ENCODE results near the gene RBFA. TPM values are rescaled to one million over a fixed set of nuclear protein-coding genes. Genes with fewer than 3 reads are reported as not detected.

The RBFA gene
- total RNA-seq, 2 experiments from 2014 or later = 41.7 to 45.5 TPM

DNA sequence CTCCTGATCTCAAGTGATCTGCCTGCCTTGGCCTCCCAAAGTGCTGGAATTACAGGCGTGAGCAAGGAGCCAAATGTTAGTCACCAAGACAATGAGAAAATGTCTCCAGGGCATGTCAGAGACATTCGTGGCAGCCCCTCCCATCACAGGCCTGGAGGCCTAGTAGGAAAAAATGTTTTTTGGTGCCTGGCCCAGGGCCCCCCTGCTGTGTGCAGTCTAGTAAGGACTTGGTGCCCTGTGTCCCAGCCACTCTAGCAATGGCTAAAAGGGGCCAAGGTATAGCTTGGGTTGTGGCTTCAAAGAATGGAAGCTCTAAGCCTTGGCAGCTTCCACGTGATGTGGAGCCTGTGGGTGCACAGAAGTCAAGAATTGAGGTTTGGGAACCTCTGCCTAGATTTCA lies 33.4 kb upstream of the RBFA start:
- CTCF ChIA-PET = no interaction called here
- intact Hi-C loops (cut with micrococcal nuclease) = no loop called here
- H3K9me3 Mint-ChIP-seq = peaks cover 10% of the 10 kb centered on the region
- peaks cover 3% of the 10 kb centered on the region for H3K4me1 Mint-ChIP-seq (ENCODE audit: low read depth)
- POLR2A ChIA-PET = no interaction called here
- no peak overlapping the region for H3K27ac Mint-ChIP-seq
- H3K27me3 Mint-ChIP-seq = no peaks in the 10 kb centered on the region
- TF ChIP-seq, protein P1, sequence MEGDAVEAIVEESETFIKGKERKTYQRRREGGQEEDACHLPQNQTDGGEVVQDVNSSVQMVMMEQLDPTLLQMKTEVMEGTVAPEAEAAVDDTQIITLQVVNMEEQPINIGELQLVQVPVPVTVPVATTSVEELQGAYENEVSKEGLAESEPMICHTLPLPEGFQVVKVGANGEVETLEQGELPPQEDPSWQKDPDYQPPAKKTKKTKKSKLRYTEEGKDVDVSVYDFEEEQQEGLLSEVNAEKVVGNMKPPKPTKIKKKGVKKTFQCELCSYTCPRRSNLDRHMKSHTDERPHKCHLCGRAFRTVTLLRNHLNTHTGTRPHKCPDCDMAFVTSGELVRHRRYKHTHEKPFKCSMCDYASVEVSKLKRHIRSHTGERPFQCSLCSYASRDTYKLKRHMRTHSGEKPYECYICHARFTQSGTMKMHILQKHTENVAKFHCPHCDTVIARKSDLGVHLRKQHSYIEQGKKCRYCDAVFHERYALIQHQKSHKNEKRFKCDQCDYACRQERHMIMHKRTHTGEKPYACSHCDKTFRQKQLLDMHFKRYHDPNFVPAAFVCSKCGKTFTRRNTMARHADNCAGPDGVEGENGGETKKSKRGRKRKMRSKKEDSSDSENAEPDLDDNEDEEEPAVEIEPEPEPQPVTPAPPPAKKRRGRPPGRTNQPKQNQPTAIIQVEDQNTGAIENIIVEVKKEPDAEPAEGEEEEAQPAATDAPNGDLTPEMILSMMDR (IDR thresholded peaks at IDR 0.05) = no peak
- H3K4me3 Mint-ChIP-seq = no peak overlapping the region
- peaks cover 7% of the 10 kb centered on the region for H3K36me3 Mint-ChIP-seq (ENCODE audit: low read depth)
- no peak for ATAC-seq
- no peak for DNase-seq

DNA sequence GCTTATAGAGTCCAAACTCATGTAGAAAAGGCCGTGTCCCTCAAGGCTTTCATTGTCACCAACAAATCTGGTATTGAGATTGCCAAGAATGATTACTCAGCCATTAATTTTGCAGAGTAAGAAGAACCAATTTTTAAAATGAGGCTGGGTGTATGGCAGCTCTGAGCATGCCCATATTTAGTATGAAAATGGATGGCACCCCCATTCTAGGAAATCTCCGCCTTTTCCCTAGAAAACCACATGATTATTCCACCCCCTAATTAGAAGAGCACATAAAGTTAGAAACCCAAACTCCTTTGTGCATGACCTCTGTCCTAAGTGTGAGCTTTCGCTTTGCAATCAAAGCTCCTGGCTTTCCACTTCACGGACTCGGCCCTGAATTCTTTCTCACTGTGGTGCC lies 31.8 kb upstream of the RBFA start:
- H3K4me1 Mint-ChIP-seq (ENCODE audit: low read depth) = peaks cover 3% of the 10 kb centered on the region
- ChIA-PET CTCF (interaction anchor here (0.8 kb wide), 1 partner anchor 151 kb away, joined by 3 read pairs; no protein-coding TSS in a partner anchor), POLR2A (no interaction called here)
- H3K27ac Mint-ChIP-seq = no peak overlapping the region
- no peak overlapping the region for H3K4me3 Mint-ChIP-seq
- TF ChIP-seq, protein P1 (IDR thresholded peaks at IDR 0.05) = no peak
- DNase-seq = no peak
- H3K9me3 Mint-ChIP-seq = peaks cover 12% of the 10 kb centered on the region
- H3K36me3 Mint-ChIP-seq (ENCODE audit: low read depth) = peaks cover 7% of the 10 kb centered on the region
- H3K27me3 Mint-ChIP-seq = no peaks in the 10 kb centered on the region
- intact Hi-C loops (cut with micrococcal nuclease) = no loop called here
- no peak for ATAC-seq

DNA sequence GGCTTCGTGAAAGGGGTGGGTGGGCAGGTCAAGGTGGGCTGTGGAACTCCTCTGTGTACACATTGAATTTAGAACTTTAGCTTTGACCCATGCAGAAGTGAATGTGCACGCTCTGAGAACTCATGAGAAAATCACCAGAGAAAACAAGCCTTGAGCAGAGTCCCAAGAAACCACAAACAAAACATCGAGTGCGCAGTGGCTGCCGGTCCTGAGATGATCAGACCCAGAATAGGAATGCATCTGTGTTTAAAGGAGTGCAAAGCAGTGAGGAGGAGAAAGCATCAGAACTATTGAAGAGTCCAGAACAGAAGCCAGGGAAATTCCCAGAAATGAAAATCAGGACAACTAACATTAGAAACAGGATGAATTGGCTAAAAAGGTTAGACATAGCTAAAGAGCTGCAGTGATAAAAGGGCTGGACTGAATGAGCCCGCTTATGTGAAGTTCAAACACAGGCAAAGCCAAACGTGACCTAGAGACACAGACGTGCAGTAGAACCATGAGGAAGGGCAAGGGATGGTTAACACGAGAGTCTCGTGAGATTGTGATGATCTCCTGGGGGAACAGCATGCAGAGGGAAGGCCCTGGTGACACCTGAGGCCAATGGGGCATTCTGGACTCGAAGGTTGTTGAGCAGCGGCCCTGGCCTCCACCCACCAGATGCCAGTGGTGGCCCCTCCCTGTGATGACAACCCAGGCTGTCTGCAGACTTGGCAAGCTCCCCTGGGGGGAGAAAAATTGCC lies 29.5 kb upstream of the RBFA start:
- TF ChIP-seq, protein P1 (IDR thresholded peaks at IDR 0.05) = no peak
- ChIA-PET CTCF (no interaction called here), POLR2A (no interaction called here)
- Mint-ChIP-seq H3K36me3 (ENCODE audit: low read depth) (peaks cover 13% of the 10 kb centered on the region), H3K4me1 (ENCODE audit: low read depth) (peaks cover 1% of the 10 kb centered on the region), H3K4me3 (no peak overlapping the region), H3K27ac (no peak overlapping the region), H3K27me3 (no peaks in the 10 kb centered on the region), H3K9me3 (peaks cover 12% of the 10 kb centered on the region)
- intact Hi-C loops (cut with micrococcal nuclease) = no loop called here
- no peak for ATAC-seq
- no peak for DNase-seq

DNA sequence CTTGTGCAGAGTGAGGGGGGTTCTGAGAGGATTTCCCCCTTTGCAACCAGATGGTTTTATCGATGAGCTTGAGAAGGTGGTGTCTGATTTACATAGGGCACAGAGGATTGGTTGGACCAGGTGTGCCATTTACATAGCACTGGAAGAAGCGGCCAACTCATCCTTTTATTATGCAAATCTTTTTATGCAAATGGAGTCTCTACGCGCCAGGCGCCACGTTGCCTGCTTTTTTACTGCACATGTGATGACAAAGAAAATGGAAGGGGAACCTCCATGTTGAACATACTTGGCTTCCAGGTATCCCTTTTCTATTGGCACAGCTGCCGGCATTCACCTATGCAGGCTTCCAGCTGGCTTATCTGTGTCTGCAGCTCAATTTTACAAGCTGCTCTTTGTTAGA lies 27.5 kb upstream of the RBFA start:
- POLR2A ChIA-PET = no interaction called here
- H3K9me3 Mint-ChIP-seq = peaks cover 11% of the 10 kb centered on the region
- ATAC-seq (no peak), DNase-seq (no peak)
- no peaks in the 10 kb centered on the region for H3K4me1 Mint-ChIP-seq (ENCODE audit: low read depth)
- TF ChIP-seq, protein P1 (IDR thresholded peaks at IDR 0.05) = no peak
- no peak overlapping the region for H3K27ac Mint-ChIP-seq
- no peaks in the 10 kb centered on the region for H3K27me3 Mint-ChIP-seq
- intact Hi-C loops (cut with micrococcal nuclease) = no loop called here
- no peak overlapping the region for H3K4me3 Mint-ChIP-seq
- peaks cover 15% of the 10 kb centered on the region for H3K36me3 Mint-ChIP-seq (ENCODE audit: low read depth)
- CTCF ChIA-PET = no interaction called here

DNA sequence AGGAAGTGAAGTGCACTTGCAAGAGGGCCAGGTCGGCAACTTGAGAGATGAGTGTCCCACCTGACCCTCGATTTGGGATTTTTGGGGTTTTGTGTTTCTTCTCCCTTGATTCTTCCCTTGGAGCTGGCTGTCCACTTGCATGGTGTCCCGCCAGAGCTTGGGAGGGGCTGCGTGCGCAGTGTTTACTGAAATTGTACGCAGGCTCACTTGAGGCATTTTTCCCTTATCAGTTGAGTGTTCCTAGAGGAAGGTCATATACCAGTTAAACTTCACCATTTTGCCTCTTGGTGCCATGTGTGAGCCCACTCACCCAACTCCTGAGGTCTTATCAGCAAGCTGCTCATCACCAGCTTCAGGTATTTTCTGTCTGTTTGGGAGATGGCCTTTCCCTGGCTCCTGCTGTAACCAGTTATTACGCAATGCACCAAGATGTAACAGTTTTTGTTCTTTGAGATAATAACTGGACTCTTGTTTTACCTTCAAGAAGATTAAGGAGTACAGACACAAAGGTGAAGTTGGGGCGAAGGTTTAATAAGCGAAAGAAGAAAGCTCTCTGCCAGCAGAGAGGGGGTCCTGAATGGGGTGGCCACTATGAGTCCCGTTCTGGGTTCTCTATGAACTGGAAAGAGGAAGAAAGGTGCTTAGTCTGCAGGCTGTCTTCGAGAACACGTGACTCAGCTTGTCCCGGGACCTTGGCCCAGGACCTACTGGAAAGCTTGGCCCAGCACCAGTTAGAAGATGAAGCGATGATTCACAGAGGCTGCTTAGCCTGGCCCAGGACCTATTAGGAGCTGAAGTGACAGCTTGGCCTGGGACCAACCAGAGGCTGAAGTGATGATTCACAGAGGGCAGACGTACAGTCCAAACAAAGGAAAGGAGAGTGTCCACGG lies 24.3 kb upstream of the RBFA start:
- DNase-seq (no peak), ATAC-seq (no peak)
- Mint-ChIP-seq H3K36me3 (ENCODE audit: low read depth) (peaks cover 24% of the 10 kb centered on the region), H3K4me3 (no peak overlapping the region), H3K4me1 (ENCODE audit: low read depth) (no peaks in the 10 kb centered on the region), H3K9me3 (peaks cover 17% of the 10 kb centered on the region), H3K27ac (no peak overlapping the region), H3K27me3 (no peaks in the 10 kb centered on the region)
- ChIA-PET POLR2A (no interaction called here), CTCF (no interaction called here)
- intact Hi-C loops (cut with micrococcal nuclease) = no loop called here
- TF ChIP-seq, protein P1 (IDR thresholded peaks at IDR 0.05) = no peak
